Renal pelvis (tissue), 4 donors: ENCODE results near the gene PRKCZ. TPM values are rescaled to one million over a fixed set of nuclear protein-coding genes. Genes with fewer than 3 reads are reported as not detected.
"Not testable (repeated sequence)": the region's sequence is repeated elsewhere in the genome, so short reads cannot be mapped to it uniquely, and the experiment has no call there.

Experiments used
- DNase-seq: peaks from one replicate; pipeline ENCODE4 v3.0.0-alpha.2; 2013
- polyA plus RNA-seq, 3 donors: library from polyadenylated mRNA; unstranded; fragments of 120-200 nt; gene quantifications; one replicate each; pipeline ENCODE4 v1.2.1, GENCODE V29; 2013; ENCODE audit not compliant: insufficient read length in 3 of 3

Gene PRKCZ
- polyA plus RNA-seq, 3 donors = 33.2 to 37.7 (median 34.5) TPM

GRCh38 chr1:2110738-2111673 is 60.8 kb downstream of the PRKCZ start:
- no peak for DNase-seq

- DNase-seq = no peak
Observed at GRCh38 chr1:2111674-2112035, 61.4 kb downstream of the PRKCZ start.

- no peak for DNase-seq
Observed at GRCh38 chr1:2112280-2112701, 62.1 kb downstream of the PRKCZ start.

GRCh38 chr1:2113620-2114135 is 63.5 kb downstream of the PRKCZ start:
- DNase-seq = no peak

GRCh38 chr1:2114635-2115007 is 64.4 kb downstream of the PRKCZ start:
- not testable (repeated sequence) for DNase-seq

GRCh38 chr1:2115008-2115641 is 64.9 kb downstream of the PRKCZ start:
- DNase-seq = no peak

- DNase-seq = no peak
Observed at GRCh38 chr1:2115702-2116341, 65.6 kb downstream of the PRKCZ start.

GRCh38 chr1:2119886-2120285 is 69.7 kb downstream of the PRKCZ start:
- DNase-seq = no peak

GRCh38 chr1:2121101-2121691 is 71.0 kb downstream of the PRKCZ start:
- no peak for DNase-seq

GRCh38 chr1:2121794-2122193 is 71.6 kb downstream of the PRKCZ start:
- not testable (repeated sequence) for DNase-seq

GRCh38 chr1:2124446-2125198 is 74.4 kb downstream of the PRKCZ start:
- DNase-seq = no peak

GRCh38 chr1:2125350-2126211 is 75.4 kb downstream of the PRKCZ start:
- DNase-seq = no peak

- no peak for DNase-seq
Observed at GRCh38 chr1:2126331-2127186, 76.3 kb downstream of the PRKCZ start.

- no peak for DNase-seq
Observed at GRCh38 chr1:2127187-2128145, 77.3 kb downstream of the PRKCZ start.

- DNase-seq = no peak
Observed at GRCh38 chr1:2128189-2128901, 78.1 kb downstream of the PRKCZ start.

GRCh38 chr1:2129256-2129943 is 79.2 kb downstream of the PRKCZ start:
- no peak for DNase-seq

GRCh38 chr1:2130156-2130555 is 79.9 kb downstream of the PRKCZ start:
- no peak for DNase-seq
